Left colon (tissue), 2 donors: ENCODE measurements around the gene ENDOU. TPM values are rescaled to one million over a fixed set of nuclear protein-coding genes. Genes with fewer than 3 reads are reported as not detected.

ENCODE experiments used
- ATAC-seq: fragments of 200-7000 bp; cut with Tn5 transposase; one replicate; pipeline ENCODE4 v1.9.1; 2020; ENCODE audit warnings: mild to moderate bottlenecking, moderate library complexity
- DNase-seq, 2 donors: peaks; one replicate each; pipeline ENCODE4 v3.0.0-alpha.2; 2020
- intact Hi-C, 2 donors: fragments of 100-400 bp; cut with DNase I in 1 of 2; cut with micrococcal nuclease in 1 of 2; formaldehyde crosslinking; loops; one replicate each; pipeline versions ENCODE4 v1.11.2 to v1.14.0; 2022; cut with DNase I, micrococcal nuclease
- long read RNA-seq: library from polyadenylated mRNA; unstranded; transcript quantifications from one replicate; pipeline ENCODE4 v2.0.0, GENCODE V29; 2021
- total RNA-seq, 2 donors: library from RNA; stranded (reverse); fragmentation: NEBNext Ultra II Directional; extraction: Animal tissue kit (Norgen Biotek cat#: 25700); gene quantifications; one replicate each; pipeline ENCODE4 v1.2.1, GENCODE V29; 2021
- donor health status: DM: no; HTN: no; CAD: no.
- donor health status: DM: yes; HTN: yes; CAD: no.

The ENDOU gene, protein sequence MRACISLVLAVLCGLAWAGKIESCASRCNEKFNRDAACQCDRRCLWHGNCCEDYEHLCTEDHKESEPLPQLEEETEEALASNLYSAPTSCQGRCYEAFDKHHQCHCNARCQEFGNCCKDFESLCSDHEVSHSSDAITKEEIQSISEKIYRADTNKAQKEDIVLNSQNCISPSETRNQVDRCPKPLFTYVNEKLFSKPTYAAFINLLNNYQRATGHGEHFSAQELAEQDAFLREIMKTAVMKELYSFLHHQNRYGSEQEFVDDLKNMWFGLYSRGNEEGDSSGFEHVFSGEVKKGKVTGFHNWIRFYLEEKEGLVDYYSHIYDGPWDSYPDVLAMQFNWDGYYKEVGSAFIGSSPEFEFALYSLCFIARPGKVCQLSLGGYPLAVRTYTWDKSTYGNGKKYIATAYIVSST
- not detected for total RNA-seq
- long read RNA-seq, result 0 reads

DNA sequence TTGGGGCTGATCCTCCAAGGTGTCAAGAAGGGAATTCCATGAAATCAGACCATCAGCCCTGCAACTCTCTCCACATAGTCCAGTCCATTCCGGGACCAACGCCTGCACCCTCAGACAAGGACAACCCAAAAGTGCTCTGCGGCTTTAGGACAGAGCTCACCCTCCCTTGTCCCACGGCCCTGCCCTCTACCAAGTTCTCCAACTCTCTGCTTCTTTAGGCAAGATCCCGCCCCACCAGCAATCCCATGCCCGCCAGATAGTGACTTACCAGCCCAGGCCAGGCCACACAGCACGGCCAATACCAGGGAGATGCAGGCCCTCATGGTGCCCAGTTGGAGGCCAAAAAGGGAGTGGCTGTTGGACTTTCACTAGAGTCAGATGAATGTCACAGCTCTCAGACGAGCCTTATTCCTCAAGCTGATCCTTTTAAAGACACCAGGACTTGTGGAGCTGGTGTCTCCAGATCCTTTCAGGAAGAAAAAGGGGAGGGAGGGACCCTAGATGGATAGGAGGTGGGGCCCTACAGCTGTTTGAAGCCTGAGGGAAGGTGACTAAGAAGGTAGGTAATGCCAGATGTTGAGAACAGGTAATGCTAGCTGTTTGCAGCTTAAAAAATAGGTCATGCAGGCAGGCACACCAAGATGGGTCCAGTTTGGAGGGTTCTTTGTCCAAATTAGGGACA lies at the start of gene ENDOU:
Gene ENDOU, minus strand, starts transcription at position 400 of the 682 bp plus-strand sequence. Its CDS starts 77 bp downstream, at position 323.
- DNase-seq, result no peak
- intact Hi-C loops, result loop anchor here in 1 of 2 donors (10.0 kb wide), 1 partner anchor 50 kb away; the partner anchor contains the start of gene SLC48A1

DNA sequence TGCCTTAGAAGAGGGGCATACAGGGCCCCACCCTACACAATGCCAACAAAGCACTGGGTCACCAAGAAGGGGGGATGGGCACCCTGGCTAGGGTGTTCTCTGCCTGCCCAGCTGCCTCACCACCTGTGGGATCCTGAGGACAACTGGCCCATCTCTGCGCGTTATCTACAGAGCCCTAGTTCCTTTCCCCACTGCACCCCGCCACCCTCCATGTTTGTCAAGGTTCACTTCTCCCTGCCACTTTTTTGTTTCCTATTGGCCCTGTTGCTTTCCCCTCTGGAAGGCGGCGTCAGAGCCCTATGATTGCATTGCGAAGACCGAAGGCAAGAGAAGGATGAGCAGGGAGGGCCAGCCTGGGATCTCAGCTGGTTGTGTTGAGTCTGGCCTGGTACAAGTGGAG lies 49.4 kb upstream of the ENDOU start:
- intact Hi-C loops, result loop anchor here (5.0 to 10.0 kb wide), 2 partner anchors 50 to 63 kb away; partner anchors contain the start of gene ENDOU (in 1 of the 2)
- DNase-seq (no peak), ATAC-seq (no peak)

More for the DNA sequence above, at the start of gene ENDOU:
- no peak for ATAC-seq

DNA sequence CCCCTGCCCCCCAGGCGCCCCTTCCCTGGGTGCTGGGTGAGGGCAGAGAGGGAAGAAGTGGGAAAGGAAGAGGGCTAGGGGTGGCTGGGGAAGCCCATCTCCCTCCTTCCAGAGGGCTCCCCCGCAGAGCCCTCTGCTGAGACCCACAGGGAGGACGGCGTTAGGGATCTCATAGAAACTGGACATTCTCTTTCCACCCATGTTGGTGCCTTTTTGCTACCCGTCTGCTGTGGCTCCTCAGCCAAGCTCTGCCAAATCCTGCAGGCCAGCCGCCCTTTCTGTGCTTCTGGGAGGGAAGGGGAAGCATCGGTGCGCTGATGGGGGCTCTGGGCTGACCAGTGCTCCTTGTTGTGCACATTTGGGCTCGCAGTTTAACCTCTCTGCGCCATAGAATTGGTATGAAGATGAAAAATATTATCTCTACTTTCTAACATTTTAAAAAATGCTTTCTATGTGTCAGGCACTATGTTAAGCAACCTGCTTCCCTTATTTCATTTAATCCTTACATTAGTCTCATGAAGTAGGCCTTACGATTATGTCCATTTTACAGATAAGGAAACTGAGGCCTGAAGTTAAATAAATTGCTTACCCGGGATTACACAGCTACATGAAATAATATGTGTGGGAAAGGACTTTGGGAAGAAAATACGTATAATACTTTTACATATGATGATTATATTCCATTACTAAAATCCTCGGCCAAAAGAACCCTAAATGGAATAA lies 48.7 kb upstream of the ENDOU start:
- DNase-seq (no peak), ATAC-seq (no peak)
- intact Hi-C loops, result loop anchor here in 1 of 2 donors (10.0 kb wide), 1 partner anchor 49 kb away; the partner anchor contains the start of gene ENDOU

DNA sequence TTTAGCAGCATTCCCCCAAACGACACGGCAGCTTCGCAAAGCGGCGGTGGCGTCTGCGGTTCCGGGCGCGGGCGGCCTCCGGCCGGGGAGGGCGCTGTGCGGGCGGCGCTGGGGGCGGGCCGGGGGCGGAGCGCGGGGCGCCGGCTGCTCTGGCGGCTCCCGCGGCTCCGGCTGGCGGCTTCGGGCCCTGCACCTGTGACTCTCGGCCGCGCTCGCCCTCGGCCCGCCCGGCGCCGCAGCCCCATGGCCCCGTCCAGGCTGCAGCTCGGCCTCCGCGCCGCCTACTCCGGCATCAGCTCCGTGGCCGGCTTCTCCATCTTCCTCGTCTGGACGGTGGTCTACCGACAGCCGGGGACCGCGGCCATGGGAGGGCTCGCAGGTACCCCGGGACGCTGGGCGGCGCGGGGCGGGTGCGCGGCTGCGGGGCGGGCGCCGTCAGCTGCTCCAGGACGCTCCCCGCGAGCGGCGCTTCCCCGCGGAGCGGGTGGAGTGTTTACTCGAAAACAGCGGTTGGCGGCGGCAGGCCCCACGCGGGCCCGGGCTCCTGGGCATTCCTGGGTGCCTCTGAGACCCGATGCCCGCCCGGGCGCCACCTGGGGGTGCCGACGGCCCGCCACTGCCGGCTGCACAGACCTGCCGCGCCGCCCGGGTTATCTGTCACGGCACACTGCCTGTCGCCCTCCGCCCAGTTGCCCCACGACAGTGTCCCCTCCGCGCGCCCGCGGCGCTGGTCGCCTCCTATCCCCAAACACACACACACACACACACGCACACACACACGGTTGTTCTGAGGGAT lies 48.0 kb upstream of the ENDOU start, which contains the start of gene SLC48A1:
Gene SLC48A1, plus strand, starts transcription at position 177 of the 796 bp plus-strand sequence. Its CDS starts 67 bp downstream, at position 244.
- ATAC-seq (peak; percentile 88), DNase-seq (peak; percentile 60 to 82)
- intact Hi-C loops, result loop anchor here in 1 of 2 donors (10.0 kb wide), 1 partner anchor 48 kb away; the partner anchor contains the start of gene ENDOU

DNA sequence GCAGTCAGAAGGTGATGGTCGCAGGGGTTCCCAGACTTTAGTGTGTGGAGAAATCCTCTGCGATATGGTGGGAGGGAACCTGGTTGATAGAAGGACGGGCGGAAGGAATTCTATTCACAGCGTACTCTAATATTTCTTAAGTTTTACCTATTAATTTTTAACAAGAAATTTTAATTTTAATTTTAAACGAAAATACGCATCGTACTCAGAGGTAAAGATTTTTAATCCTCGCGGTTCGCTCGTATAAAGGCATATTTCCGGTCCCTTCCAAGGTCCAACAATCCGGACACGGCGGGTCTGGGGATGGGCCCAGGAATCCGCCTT lies 47.4 kb upstream of the ENDOU start:
- intact Hi-C loops, result loop anchor here in 1 of 2 donors (10.0 kb wide), 1 partner anchor 48 kb away; the partner anchor contains the start of gene ENDOU
- DNase-seq, result no peak
- no peak for ATAC-seq

DNA sequence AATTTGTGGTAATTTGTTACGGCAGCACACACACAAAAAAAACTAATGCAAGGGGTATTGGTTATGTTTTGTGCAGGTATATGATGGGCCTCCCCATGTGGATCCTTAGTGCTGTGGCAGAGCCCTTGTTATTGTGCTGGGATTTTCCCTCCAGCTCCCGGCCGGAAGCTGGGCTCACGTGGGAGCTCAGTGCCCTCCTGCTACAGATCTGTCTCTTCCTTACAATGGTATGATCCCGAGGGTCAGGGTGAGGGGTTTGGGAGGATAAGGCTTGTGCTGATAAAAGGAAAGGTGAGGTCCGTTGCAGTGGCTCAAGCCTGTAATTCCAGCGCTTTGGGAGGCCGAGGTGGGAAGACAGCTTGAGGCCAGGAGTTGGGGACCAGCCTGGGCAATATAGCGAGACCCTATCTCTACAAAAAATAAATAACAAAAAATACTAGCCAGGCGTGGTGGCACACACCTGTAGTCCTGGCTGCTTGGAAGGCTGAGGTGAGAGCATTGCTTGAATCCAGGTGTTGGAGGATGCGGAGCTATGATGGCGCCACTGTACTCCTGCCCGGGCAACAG lies 46.9 kb upstream of the ENDOU start:
- intact Hi-C loops, result loop anchor here in 1 of 2 donors (10.0 kb wide), 1 partner anchor 47 kb away; the partner anchor contains the start of gene ENDOU
- DNase-seq, result no peak
- ATAC-seq, result no peak

DNA sequence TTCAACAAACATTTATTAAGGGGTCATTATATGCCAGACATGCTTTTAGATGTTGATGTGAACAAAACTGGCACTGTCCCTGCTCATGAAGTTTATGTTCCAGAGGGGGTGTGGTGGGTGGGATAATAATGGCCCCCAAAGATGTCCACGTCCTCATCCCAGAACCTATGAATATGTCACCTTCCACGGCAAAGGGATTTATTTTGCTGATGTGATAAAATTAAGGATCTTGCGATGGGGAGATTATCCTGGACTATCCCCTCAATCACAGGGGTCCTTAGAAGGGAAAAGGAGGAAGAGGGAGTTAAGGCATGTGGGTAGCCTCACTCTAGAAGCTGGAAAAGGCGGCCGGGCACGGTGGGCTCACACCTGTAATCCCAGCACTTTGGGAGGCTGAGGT lies 46.0 kb upstream of the ENDOU start:
- intact Hi-C loops, result loop anchor here in 1 of 2 donors (10.0 kb wide), 1 partner anchor 47 kb away; the partner anchor contains the start of gene ENDOU
- DNase-seq, result no peak
- ATAC-seq, result no peak

DNA sequence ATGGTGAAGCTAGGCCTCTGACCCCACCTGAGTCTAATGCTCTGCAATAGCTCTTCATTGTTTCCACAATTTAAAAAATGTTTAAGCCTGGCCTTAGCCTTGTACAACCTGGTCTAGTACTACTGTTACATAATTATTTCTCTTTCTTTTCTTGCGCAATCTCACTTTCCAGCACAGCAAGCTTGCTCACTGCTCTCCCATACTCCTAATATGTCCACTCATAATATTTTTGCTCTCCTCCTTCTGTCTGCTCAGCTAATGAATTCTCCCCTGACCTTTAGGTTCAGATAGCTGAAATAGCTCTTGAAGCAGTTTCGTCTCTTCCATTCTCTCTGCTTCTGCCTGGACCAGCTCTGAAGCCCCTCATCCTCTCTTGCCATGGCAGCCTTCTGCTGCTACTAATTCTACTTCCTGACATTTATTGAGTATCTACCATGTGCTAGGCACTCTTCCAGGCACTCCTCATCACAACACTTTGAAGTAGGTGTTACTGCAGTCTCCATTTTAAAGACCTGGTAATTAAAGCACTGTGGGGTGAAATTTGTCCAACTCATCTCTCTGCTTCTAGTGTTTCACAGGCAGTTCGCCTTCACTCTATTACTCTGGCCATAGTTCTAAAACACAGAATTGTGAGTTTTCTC lies 44.9 kb upstream of the ENDOU start:
- DNase-seq (no peak), ATAC-seq (no peak)
- intact Hi-C loops, result loop anchor here in 1 of 2 donors (10.0 kb wide), 1 partner anchor 45 kb away; the partner anchor contains the start of gene ENDOU

DNA sequence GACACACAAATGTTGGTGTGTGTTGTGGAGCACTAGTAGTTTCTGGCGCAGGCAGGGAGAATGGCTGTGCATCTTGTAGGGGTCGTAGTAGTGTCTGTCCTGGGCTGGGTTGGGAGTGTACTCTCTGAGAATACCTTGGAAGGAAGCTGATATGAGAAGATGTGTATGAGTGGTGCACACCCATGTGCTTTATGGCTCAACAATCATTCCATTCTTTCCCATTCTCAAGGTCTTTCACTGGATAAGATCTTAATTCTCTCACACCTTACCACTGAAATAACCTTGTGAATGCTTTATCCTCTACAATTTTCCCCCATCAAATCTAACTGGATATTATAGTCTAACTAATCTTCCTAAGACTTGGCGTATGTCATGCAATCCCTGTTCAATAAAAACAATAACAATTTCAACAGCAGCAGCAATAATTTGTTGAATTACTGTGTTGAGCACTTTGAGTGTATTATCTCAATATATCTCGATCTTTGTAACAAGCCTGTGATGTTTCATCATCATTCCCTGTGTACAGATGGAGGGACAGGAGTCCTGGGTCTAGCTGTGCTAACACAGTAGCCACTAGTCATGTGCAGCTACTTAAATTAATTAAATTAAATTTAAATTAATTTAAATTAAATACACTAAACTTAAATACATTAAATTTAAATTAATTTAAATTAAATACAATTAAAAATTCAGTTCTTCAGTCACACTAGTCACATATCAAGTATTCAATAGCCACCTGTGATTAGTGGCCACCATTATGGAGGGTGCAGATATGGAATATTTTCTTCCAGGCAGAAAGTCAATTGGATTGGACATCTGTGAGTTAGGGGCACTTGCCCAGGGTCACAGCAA lies 44.2 kb upstream of the ENDOU start:
- intact Hi-C loops, result loop anchor here (5.0 to 10.0 kb wide), 2 partner anchors 45 to 52 kb away; partner anchors contain the start of gene ENDOU (in 1 of the 2)
- DNase-seq, result no peak
- peak; percentile 34 for ATAC-seq

DNA sequence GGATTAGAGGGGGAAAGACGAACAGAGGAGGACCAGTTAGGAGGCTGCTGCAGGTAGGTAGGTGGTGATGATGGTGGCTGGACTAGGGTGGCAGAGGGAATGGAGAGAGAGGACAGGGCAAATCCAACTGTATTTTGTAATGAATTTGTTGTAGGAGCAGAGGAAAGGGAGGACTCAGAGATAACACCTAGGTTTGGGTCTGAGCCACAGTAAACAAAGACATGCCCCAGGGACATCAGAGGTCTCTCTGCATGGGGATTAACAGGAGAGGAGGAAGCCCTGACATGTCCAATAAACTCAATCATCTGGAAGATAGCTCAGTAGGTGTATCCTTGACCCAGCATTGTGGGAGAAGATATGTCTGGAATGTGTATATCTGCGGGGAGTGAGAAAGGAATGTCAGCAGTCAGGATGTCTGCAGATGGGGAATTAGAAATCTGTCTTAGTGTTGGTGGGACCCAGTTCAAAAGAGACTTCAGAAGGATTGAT lies 43.1 kb upstream of the ENDOU start:
- intact Hi-C loops, result loop anchor here in 1 of 2 donors (5.0 kb wide), 1 partner anchor 51 kb away; no protein-coding TSS in a partner anchor
- no peak for ATAC-seq
- DNase-seq, result no peak

DNA sequence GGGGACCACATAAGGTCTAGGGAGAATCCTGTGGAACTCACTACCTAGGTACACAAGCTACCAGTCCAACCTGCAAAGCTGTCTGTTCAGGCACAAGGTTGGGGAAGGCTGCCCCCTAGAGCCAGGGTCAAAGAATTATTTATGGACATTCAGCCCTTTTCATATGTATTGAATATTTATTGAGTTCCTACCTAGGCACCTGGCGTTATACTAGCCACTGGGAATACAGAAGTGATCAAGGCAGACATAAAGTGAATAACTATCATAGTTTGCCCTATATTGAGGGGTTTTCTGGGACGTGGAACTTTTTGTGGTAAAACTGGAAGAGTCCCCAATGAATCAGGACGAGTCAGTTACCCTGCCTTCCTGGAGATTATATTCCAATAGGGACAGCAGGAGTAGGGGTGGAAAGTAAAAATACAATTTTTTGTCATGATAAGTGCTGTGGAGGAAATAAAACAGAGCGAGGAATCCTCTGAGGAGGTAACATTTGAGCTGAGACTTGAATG lies 42.0 kb upstream of the ENDOU start:
- ATAC-seq, result peak; percentile 78
- intact Hi-C loops, result loop anchor here in 1 of 2 donors (5.0 kb wide), 1 partner anchor 50 kb away; no protein-coding TSS in a partner anchor
- peak; percentile 54 to 65 for DNase-seq

DNA sequence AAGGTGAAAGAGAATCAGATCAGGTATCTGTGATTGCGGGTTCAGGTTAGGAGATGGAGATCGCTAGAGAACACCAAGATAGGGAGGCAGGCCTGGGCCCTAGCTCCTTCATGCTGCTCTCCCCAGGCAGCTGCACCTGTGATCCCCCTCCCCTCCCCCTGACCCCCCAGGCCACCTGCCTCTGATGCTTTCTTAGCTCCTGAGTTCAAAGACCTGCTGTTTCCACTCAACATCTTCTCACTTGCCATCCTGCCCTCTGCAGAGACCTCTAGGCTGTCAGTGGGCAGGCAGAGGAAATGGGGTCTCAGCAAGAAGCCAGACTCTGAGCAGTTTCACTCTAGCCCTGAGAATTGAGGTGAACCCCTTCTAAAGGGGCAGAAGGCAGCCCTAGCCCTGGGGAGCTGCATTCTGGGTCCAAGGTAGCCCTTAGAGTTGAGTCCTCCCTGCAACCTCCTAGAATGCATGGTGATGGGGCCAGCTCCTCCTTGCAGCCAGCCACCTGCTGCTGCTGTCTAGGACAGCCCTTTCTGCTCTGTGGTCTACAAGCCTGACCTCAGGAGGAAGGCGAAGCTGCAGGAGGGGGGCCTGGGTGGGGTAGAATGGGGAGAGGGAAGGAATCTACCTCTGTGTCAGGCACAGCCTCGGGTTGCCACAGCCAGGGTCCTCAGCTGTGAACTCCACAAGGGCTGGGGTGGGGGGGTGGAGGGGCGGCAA lies 41.4 kb upstream of the ENDOU start:
- ATAC-seq, result peak; percentile 2
- intact Hi-C loops, result loop anchor here in 1 of 2 donors (5.0 kb wide), 1 partner anchor 49 kb away; no protein-coding TSS in a partner anchor
- no peak for DNase-seq

DNA sequence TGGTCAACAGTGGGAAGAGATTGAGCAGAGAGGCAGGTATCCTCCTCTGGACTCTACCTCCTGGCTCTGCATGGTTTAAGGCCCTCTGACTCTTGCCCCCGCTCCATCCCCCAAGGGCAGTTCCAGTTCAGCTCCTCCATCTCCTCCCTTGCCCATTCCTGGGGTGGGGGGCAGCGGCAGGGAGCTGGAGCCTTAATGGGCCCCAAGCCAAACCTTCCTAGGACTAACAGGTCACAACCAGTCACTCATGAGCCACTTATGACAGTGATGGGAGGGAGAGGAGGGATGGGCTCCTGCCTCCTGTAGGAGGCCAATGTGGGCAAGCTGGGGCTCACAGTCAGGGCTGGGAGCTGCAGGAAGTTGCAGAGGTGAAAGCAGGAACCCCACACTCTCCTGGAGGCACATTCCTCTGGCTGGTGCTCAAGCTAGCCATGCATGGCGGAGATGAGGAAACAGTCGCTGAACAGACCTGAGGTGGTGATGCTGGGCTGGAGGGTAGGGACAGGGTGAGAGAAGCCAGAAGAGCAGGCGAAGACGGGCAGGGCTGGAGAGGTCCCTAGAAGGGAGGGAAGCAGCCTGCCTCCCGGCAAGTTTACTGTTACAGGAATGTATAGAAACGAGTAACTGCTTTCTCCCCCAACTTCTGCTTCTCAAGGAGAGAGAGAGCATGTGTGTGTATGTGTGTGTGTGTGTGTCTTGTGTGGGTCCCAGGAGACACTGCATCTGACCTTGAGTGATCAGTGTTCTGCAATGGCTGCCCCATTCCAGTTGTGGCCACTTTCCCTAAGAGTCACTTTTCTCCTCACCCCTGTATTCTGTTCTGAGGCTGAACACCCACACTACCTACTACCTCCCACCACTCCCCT lies 38.4 kb upstream of the ENDOU start:
- intact Hi-C loops, result no loop called here
- DNase-seq, result no peak
- ATAC-seq, result no peak

DNA sequence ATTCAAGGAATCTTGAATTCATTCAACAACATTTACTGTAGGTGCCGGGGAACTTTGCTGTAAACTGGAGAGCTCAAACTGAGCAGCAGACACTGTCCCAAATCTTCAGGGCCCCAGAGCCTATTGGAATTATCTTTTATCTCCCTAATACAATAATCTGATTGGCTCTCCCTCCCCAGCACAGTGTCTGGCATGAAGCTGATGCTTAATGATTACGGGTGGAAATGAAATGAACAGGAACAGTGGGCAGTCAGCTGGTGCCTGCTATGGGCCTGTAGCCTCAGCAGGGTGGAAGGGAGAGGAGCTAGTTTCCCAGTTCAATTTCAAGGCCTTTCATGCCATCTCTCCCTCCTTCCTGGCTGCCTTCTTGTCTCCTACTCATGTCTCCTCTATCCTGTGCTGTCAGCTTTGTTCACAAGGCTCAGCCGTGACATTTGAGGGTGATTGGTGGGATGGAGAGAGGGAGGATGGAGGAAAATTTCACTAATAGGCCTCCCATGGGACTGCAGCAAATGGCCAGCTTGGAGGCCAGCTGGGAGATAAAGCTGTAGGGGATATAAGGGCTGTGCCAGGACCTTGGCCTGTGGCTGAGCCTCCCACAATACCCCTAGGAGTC lies 37.7 kb upstream of the ENDOU start:
- no peak for DNase-seq
- intact Hi-C loops, result no loop called here
- no peak for ATAC-seq
